Thyroid gland (tissue), 4 donors: Measurements from ENCODE around the gene IDS.
"Not testable (repeated sequence)": the region's sequence is repeated elsewhere in the genome, so short reads cannot be mapped to it uniquely, and the experiment has no call there.

ENCODE experiments used
- CTCF ChIP-seq, 6 experiments: fragments of 200-600 bp in 3 of 6; fragments of 450-650 bp in 3 of 6; sonication (generic) in 3 of 6; IDR thresholded peaks; one replicate each; pipeline ENCODE4 v1.5.1; 2016 to 2019; ENCODE audit warnings: antibody characterized with exemption in 6 of 6, mild to moderate bottlenecking in 2 of 6, inconsistent platforms in 1 of 6, moderate library complexity in 1 of 6
- POLR2A ChIP-seq, 2 donors: fragments of 450-650 bp; IDR thresholded peaks; one replicate each; pipeline ENCODE4 v1.6.1; 2017; ENCODE audit warnings: antibody characterized with exemption in 2 of 2, mild to moderate bottlenecking in 2 of 2, moderate library complexity in 1 of 2

- TF ChIP-seq CTCF, POLR2A (IDR thresholded peaks at IDR 0.05): not testable (repeated sequence)
These were observed 41.9 kb upstream of the IDS start for GRCh38 chrX:149546962-149547361.
